Effector CD4-positive, alpha-beta T cell (primary cell): ENCODE measurements around the gene RNASE1.
A peak's percentile ranks its signal among the peaks of the same experiment; 100 is the strongest.
"Not testable (repeated sequence)": the region's sequence is repeated elsewhere in the genome, so short reads cannot be mapped to it uniquely, and the experiment has no call there.

Source experiments
- DNase-seq: peaks from one replicate; pipeline ENCODE4 v3.0.0-alpha.2; 2020

Gene RNASE1

GRCh38 chr14:20769421-20769820 lies 33.2 kb downstream of the RNASE1 start:
- no peak for DNase-seq

GRCh38 chr14:20768593-20768892 lies 34.1 kb downstream of the RNASE1 start:
- DNase-seq: no peak

- DNase-seq: no peak
Observed at GRCh38 chr14:20760950-20761349, 41.7 kb downstream of the RNASE1 start.

GRCh38 chr14:20759465-20759864 lies 43.2 kb downstream of the RNASE1 start:
- DNase-seq: not testable (repeated sequence)

- peak; percentile 13 for DNase-seq
Observed at GRCh38 chr14:20757965-20758364, 44.7 kb downstream of the RNASE1 start.

GRCh38 chr14:20755037-20755436 lies 47.6 kb downstream of the RNASE1 start:
- DNase-seq: no peak

GRCh38 chr14:20754308-20754707 lies 48.3 kb downstream of the RNASE1 start:
- no peak for DNase-seq

- DNase-seq: no peak
Observed at GRCh38 chr14:20751963-20752562, 50.6 kb downstream of the RNASE1 start.
